Measurements from ENCODE around the gene WDFY4. TPM values are rescaled to one million over a fixed set of nuclear protein-coding genes. Genes with fewer than 3 reads are reported as not detected.
A peak's percentile ranks its signal among the peaks of the same experiment; 100 is the strongest.

WDFY4 gene
- total and polyA plus RNA-seq, 9 of the 15 experiments (the other 6 are each of a cell fraction or from before 2014, with no cell fraction given), result 0.01 to 0.02 (median 0.01) TPM; not detected in 6

- TF ChIP-seq ARHGAP35 (IDR thresholded peaks at IDR 0.05; ENCODE audit: partially characterized antibody) (no peak), RCOR1 (IDR thresholded peaks at IDR 0.05; ENCODE audit: borderline replicate concordance in 1 of 2, low read depth in 2 of 2, low read length in 2 of 2) (peak in 1 of 2 experiments; percentile 47; a peak in 1 of 4 replicates), TAF7 (tag; IDR thresholded peaks at IDR 0.05) (no peak), LARP7 (IDR thresholded peaks at IDR 0.05) (no peak), PBX2 (CRISPR knock-in tag; IDR thresholded peaks at IDR 0.05; ENCODE audit: low read depth) (no peak), PBX2 (tag; conservative IDR thresholded peaks at IDR 0.05; ENCODE audit: low read depth) (no peak), HOMEZ (CRISPR knock-in tag; IDR thresholded peaks at IDR 0.05) (no peak), CBX2 (IDR thresholded peaks at IDR 0.05; ENCODE audit: insufficient read depth, low read length, poor library complexity, severe bottlenecking) (no peak), ZBTB43 (CRISPR knock-in tag; IDR thresholded peaks at IDR 0.05) (no peak), ETV1 (tag; conservative IDR thresholded peaks at IDR 0.05; ENCODE audit: low read depth) (no peak), CTCF (IDR thresholded peaks at IDR 0.05 in 2 of 3, conservative IDR thresholded peaks at IDR 0.05 in 1 of 3; ENCODE audit: insufficient read depth in 2 of 3, low read depth in 1 of 3, low read length in 3 of 3) (peak; percentile 40 to 80 (median 66); a peak in 5 of 6 replicates), E2F3 (CRISPR knock-in tag; IDR thresholded peaks at IDR 0.05) (no peak), HEY1 (CRISPR knock-in tag; IDR thresholded peaks at IDR 0.05; ENCODE audit: borderline replicate concordance) (no peak), ZNF395 (CRISPR knock-in tag; IDR thresholded peaks at IDR 0.05) (no peak), CEBPB (tag; IDR thresholded peaks at IDR 0.05) (no peak), TARDBP (IDR thresholded peaks at IDR 0.05) (no peak), ZNF408 (CRISPR knock-in tag; IDR thresholded peaks at IDR 0.05; ENCODE audit: low read depth) (no peak), FOXK2 (conservative IDR thresholded peaks at IDR 0.05 in 1 of 2, IDR thresholded peaks at IDR 0.05 in 1 of 2; ENCODE audit: low read depth in 2 of 2) (no peak), CCNT2 (IDR thresholded peaks at IDR 0.05; ENCODE audit: borderline replicate concordance, extremely low read depth, insufficient read length, low read depth, low read length) (no peak), KLF1 (tag; IDR thresholded peaks at IDR 0.05) (no peak)
Observed at GRCh38 chr10:49001402-49001801, 316.7 kb downstream of the WDFY4 start (continued).
